Activated gamma-delta T cell (primary cell): ENCODE data around the gene MXRA8.

Experiments
- DNase-seq: peaks from one replicate; lab custom pipeline; 2025; lab: John Stamatoyannopoulos, UW

Gene MXRA8

GRCh38 chr1:1367315-1367714, 9.0 kb upstream of the MXRA8 start:
- no peak for DNase-seq

GRCh38 chr1:1366699-1367066, 8.3 kb upstream of the MXRA8 start:
- no peak for DNase-seq

GRCh38 chr1:1365875-1366698, 7.7 kb upstream of the MXRA8 start:
- DNase-seq, result no peak

- DNase-seq, result no peak
Measured at GRCh38 chr1:1364266-1364665, 5.9 kb upstream of the MXRA8 start.

- no peak for DNase-seq
Measured at GRCh38 chr1:1361982-1362423, 3.6 kb upstream of the MXRA8 start.

- DNase-seq, result no peak
Measured at GRCh38 chr1:1361233-1361981, 3.1 kb upstream of the MXRA8 start.

- no peak for DNase-seq
Measured at GRCh38 chr1:1360506-1361169, 2.3 kb upstream of the MXRA8 start.

- DNase-seq, result no peak
Measured at GRCh38 chr1:1359664-1360468, 1.5 kb upstream of the MXRA8 start.

GRCh38 chr1:1359308-1359663, 931 bp upstream of the MXRA8 start:
- DNase-seq, result no peak

- DNase-seq, result no peak
Measured at GRCh38 chr1:1357871-1358432, 403 bp downstream of the MXRA8 start.

- no peak for DNase-seq
Measured at GRCh38 chr1:1356796-1357401, 1.5 kb downstream of the MXRA8 start.

GRCh38 chr1:1356166-1356795, 2.1 kb downstream of the MXRA8 start:
- no peak for DNase-seq

- DNase-seq, result no peak
Measured at GRCh38 chr1:1355416-1355815, 2.9 kb downstream of the MXRA8 start.

GRCh38 chr1:1354271-1355247, 3.8 kb downstream of the MXRA8 start:
- DNase-seq, result no peak

GRCh38 chr1:1353389-1354151, 4.8 kb downstream of the MXRA8 start:
- DNase-seq, result no peak

GRCh38 chr1:1352786-1353388, 5.5 kb downstream of the MXRA8 start:
- DNase-seq, result no peak

GRCh38 chr1:1351511-1352427, 6.6 kb downstream of the MXRA8 start:
- no peak for DNase-seq
